Erythroblast (primary cell): ENCODE data around the gene ROBO2.

Experiments
- GATA1 ChIP-seq: IDR thresholded peaks from 2 replicates; pipeline ENCODE4 v1.6.1; 2011; ENCODE audit warnings: low read depth, mild to moderate bottlenecking, control low read depth, low read length, moderate library complexity
- POLR2A ChIP-seq: IDR thresholded peaks from 2 replicates; pipeline ENCODE4 v1.6.1; 2011; ENCODE audit warnings: mild to moderate bottlenecking, low read length

DNA sequence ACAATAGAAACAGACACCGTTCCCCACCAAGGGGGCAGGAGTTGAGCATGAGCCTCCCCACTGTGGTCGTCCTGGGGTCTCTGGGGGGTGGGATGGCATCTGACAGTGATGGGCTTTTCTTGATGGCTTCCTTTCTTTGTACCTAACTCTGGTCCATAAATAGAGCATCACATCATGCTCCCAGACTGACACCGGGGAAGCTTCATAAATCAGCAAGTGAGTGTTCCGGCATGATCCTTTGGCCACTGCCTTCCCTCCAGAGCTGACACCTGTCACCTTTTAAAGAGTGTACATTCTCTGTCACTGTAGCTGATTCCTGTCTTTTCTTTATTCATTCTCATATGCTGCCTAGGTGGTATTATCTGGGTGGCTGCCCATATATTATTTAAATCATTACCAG is 129.9 kb downstream of the ROBO2 start:
- no peak for TF ChIP-seq POLR2A
- TF ChIP-seq GATA1 = no peak
